ENCODE data around the gene MTHFD1L. TPM values are rescaled to one million over a fixed set of nuclear protein-coding genes. Genes with fewer than 3 reads are reported as not detected.

Gene MTHFD1L
- total and polyA plus RNA-seq, 9 of the 15 experiments (the other 6 are each of a cell fraction or from before 2014, with no cell fraction given), result 20.9 to 128 (median 61.0) TPM

GRCh38 chr6:151026041-151026663 lies 160.7 kb downstream of the MTHFD1L start (continued):
- TF ChIP-seq, protein P1, sequence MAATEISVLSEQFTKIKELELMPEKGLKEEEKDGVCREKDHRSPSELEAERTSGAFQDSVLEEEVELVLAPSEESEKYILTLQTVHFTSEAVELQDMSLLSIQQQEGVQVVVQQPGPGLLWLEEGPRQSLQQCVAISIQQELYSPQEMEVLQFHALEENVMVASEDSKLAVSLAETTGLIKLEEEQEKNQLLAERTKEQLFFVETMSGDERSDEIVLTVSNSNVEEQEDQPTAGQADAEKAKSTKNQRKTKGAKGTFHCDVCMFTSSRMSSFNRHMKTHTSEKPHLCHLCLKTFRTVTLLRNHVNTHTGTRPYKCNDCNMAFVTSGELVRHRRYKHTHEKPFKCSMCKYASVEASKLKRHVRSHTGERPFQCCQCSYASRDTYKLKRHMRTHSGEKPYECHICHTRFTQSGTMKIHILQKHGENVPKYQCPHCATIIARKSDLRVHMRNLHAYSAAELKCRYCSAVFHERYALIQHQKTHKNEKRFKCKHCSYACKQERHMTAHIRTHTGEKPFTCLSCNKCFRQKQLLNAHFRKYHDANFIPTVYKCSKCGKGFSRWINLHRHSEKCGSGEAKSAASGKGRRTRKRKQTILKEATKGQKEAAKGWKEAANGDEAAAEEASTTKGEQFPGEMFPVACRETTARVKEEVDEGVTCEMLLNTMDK (IDR thresholded peaks at IDR 0.05; ENCODE audit: borderline replicate concordance, insufficient read depth, low read depth, low read length, poor library complexity, severe bottlenecking), result no peak
- TF ChIP-seq ZBTB9 (CRISPR knock-in tag; IDR thresholded peaks at IDR 0.05), result no peak
- TF ChIP-seq CBX3 (IDR thresholded peaks at IDR 0.05; ENCODE audit: borderline replicate concordance in 1 of 2, low read length in 2 of 2), result no peak

GRCh38 chr6:151027295-151027747 lies 161.8 kb downstream of the MTHFD1L start:
- no peak for DNase-seq (ENCODE audit: extremely low read depth in 1 of 4, low spot score in 3 of 4)
- Histone ChIP-seq H3K4me2 (ENCODE audit: insufficient read depth, low read length) (no peak overlapping the region), H3K9ac (ENCODE audit: insufficient read depth in 1 of 2, low read depth in 2 of 2, low read length in 2 of 2) (no peak overlapping the region)
- no peak for TF ChIP-seq ZNF583 (CRISPR knock-in tag; IDR thresholded peaks at IDR 0.05)
- no peak for TF ChIP-seq TCF7L2 (IDR thresholded peaks at IDR 0.05; ENCODE audit: low read depth, low read length)
- no peak for TF ChIP-seq NFE2 (IDR thresholded peaks at IDR 0.05; ENCODE audit: low read depth)
- TF ChIP-seq ETV1 (tag; conservative IDR thresholded peaks at IDR 0.05; ENCODE audit: low read depth), result no peak
- no peak for TF ChIP-seq RBFOX2 (IDR thresholded peaks at IDR 0.05; ENCODE audit: low read depth, low read length)
- no peak for TF ChIP-seq SNAPC5 (CRISPR knock-in tag; IDR thresholded peaks at IDR 0.05)
- no peak for TF ChIP-seq TRIM24 (IDR thresholded peaks at IDR 0.05)
- no peak for TF ChIP-seq RBBP5 (IDR thresholded peaks at IDR 0.05; ENCODE audit: borderline replicate concordance, insufficient read depth, low read length, poor library complexity, severe bottlenecking)
- no peak for TF ChIP-seq PHB2 (IDR thresholded peaks at IDR 0.05; ENCODE audit: low read depth)
- TF ChIP-seq U2AF1 (optimal IDR thresholded peaks at IDR 0.05; ENCODE audit: low read depth, low read length), result no peak
- TF ChIP-seq, protein P2, sequence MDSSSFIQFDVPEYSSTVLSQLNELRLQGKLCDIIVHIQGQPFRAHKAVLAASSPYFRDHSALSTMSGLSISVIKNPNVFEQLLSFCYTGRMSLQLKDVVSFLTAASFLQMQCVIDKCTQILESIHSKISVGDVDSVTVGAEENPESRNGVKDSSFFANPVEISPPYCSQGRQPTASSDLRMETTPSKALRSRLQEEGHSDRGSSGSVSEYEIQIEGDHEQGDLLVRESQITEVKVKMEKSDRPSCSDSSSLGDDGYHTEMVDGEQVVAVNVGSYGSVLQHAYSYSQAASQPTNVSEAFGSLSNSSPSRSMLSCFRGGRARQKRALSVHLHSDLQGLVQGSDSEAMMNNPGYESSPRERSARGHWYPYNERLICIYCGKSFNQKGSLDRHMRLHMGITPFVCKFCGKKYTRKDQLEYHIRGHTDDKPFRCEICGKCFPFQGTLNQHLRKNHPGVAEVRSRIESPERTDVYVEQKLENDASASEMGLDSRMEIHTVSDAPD (CRISPR knock-in tag; IDR thresholded peaks at IDR 0.05), result no peak

More at GRCh38 chr6:151027295-151027747, 161.8 kb downstream of the MTHFD1L start:
- intact Hi-C loops (cut with micrococcal nuclease), result no loop called here
- in situ Hi-C loops (cut with MboI), result no loop called here
- CTCF ChIA-PET (ENCODE audit: low intra/inter-chr PET ratio), result interaction anchor here (0.6 kb wide), 1 partner anchor 136 kb away, joined by 3 read pairs; no protein-coding TSS in a partner anchor
- ATAC-seq (no peak), FAIRE-seq (no peak)
- POLR2A ChIA-PET, result interaction anchor here (1.3 kb wide), 1 partner anchor 13 kb away, joined by 4 read pairs; no protein-coding TSS in a partner anchor
- Histone ChIP-seq H2AFZ (ENCODE audit: low read depth, low read length) (no peak overlapping the region), H4K20me1 (replicated peaks; ENCODE audit: control insufficient read depth, insufficient read depth, low read length) (no peaks in the 10 kb centered on the region), H3K9me3 (replicated peaks; ENCODE audit: control insufficient read depth, insufficient read depth, low read depth, low read length) (no peaks in the 10 kb centered on the region), H3K9me1 (ENCODE audit: control insufficient read depth, insufficient read depth, low read length) (no peaks in the 10 kb centered on the region), H3K27ac (ENCODE audit: extremely low read depth, low read depth, low read length) (no peak overlapping the region), H3K4me3 (no peak overlapping the region), H3K4me1 (replicated peaks in 1 of 2; ENCODE audit: control insufficient read depth in 2 of 2, insufficient read depth in 2 of 2, low read length in 2 of 2) (no peaks in the 10 kb centered on the region), H3K79me2 (ENCODE audit: control insufficient read depth, insufficient read depth, low read length) (no peaks in the 10 kb centered on the region), H3K36me3 (ENCODE audit: control insufficient read depth, insufficient read depth, low read length) (peaks cover 24% of the 10 kb centered on the region; the same call in 2 of the 3 replicates), H3K27me3 (ENCODE audit: control insufficient read depth in 2 of 2, insufficient read depth in 2 of 2, low read length in 2 of 2) (no peaks in the 10 kb centered on the region)
- 75% methylated on average over 1 of the region's 1 CpG for WGBS (ENCODE audit: insufficient coverage, low coverage, missing lambda C conversion rate)
- BruUV-seq (replicated peaks), result no TSS peak

Data from K562 (cell line).